Osteoblast (primary cell): ENCODE results near the gene NHP2. TPM values are rescaled to one million over a fixed set of nuclear protein-coding genes. Genes with fewer than 3 reads are reported as not detected.
A peak's percentile ranks its signal among the peaks of the same experiment; 100 is the strongest.

ENCODE experiments used
- DNase-seq: peaks from one replicate; pipeline ENCODE4 v3.0.0; 2011; ENCODE audit warnings: low spot score, mixed read lengths; ENCODE audit not compliant: insufficient read length; ENCODE audit errors: missing footprints
- H2AFZ ChIP-seq: 2 replicates; pipeline ENCODE4 v1.6.0; 2011; ENCODE audit warnings: mild to moderate bottlenecking, low read length
- H3K27ac ChIP-seq: 2 replicates; pipeline ENCODE4 v1.5.1; 2011; ENCODE audit warnings: mild to moderate bottlenecking, low read depth, low read length, moderate library complexity
- H3K27me3 ChIP-seq: 2 replicates; pipeline ENCODE4 v1.6.0; 2012; ENCODE audit warnings: mild to moderate bottlenecking, control low read depth, inconsistent platforms, low read length, moderate library complexity; ENCODE audit not compliant: insufficient read depth
- H3K36me3 ChIP-seq: 2 replicates; pipeline ENCODE4 v1.5.1; 2011; ENCODE audit warnings: mild to moderate bottlenecking, low read length, control low read depth, moderate library complexity; ENCODE audit not compliant: insufficient read depth
- H3K4me1 ChIP-seq: 2 replicates; pipeline ENCODE4 v1.5.1; 2011; ENCODE audit warnings: mild to moderate bottlenecking, low read length, control low read depth, moderate library complexity; ENCODE audit not compliant: insufficient read depth
- H3K4me2 ChIP-seq: 2 replicates; pipeline ENCODE4 v1.6.0; 2011; ENCODE audit warnings: mild to moderate bottlenecking, low read length; ENCODE audit not compliant: insufficient read depth
- H3K4me3 ChIP-seq: fragments of 200-600 bp; sonication (generic); 3 replicates; pipeline ENCODE4 v1.5.1; 2012; ENCODE audit warnings: mild to moderate bottlenecking, low read length, inconsistent platforms; ENCODE audit not compliant: insufficient read depth
- H3K79me2 ChIP-seq: 2 replicates; pipeline ENCODE4 v1.6.0; 2012; ENCODE audit warnings: mild to moderate bottlenecking, low read length, control low read depth, inconsistent platforms; ENCODE audit not compliant: insufficient read depth
- H3K9me3 ChIP-seq: 2 replicates; pipeline ENCODE4 v1.5.1; 2011; ENCODE audit warnings: low read depth, low read length, control low read depth
- H4K20me1 ChIP-seq: 2 replicates; pipeline ENCODE4 v1.6.0; 2012; ENCODE audit warnings: mild to moderate bottlenecking, low read length, control low read depth; ENCODE audit not compliant: insufficient read depth
- total RNA-seq: library from RNA; depleted of rRNA; stranded (reverse); fragments of >200 nt; gene quantifications from 2 replicates; pipeline ENCODE4 v1.2.3, GENCODE V29; 2012
- TF ChIP-seq, protein P1 (sequence below): IDR thresholded peaks from 2 replicates; pipeline ENCODE4 v1.5.1; 2011; ENCODE audit warnings: mild to moderate bottlenecking, low read depth, low read length, moderate library complexity; ENCODE audit errors: extremely low read depth

Gene NHP2
- total RNA-seq, 1 donor: 66.2 TPM

DNA sequence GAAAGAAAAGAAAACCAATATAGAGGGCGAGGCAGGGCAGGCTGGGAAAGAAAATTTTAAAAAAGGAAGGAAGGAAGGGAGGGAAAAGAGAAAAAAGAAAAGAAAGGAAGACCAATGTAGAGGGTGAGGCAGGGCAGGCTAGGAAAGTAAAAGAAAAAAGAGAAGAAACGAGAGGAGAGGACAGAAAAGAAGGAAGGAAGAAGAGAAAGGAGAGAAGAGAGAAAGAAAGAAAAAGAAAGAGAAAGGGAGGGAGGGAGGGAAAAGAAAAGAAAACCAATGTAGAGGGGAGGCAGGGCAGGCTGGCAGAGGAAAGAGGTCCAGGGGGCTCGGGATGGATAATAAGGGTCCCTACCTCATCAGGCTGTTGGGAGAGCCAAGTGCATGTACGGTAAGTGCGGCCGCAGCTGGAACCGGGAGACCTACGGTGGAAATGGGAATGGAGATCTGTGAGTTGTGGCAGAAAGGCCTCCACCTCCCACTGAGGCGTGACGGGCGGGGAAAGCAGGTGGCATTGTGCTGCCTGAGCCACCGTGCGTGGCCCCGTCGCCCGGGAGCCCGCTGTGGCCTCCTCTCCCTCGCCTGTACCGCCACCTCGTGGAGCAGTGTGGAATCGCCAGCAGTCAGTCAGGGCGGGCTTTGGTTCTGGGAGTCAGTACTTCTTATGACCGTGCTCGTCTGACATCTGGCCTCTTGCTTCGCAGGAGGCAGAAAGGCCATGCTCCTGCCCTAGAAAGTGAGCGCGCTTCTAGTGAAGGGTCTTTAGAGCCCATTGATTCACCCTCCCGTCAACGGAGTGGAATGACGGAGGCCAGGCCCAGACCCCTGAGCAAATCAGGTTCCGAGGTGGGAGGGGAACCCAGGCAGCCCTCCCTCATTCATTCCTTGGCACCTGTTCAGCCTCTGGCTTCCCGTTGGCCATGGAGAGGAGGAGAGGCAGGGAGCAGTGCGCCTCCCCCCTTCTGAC is 10.4 kb upstream of the NHP2 start:
- H3K79me2 ChIP-seq: no peaks in the 10 kb centered on the region
- H4K20me1 ChIP-seq: no peaks in the 10 kb centered on the region
- peak overlapping the region; percentile 59 for H2AFZ ChIP-seq
- H3K36me3 ChIP-seq: no peaks in the 10 kb centered on the region
- peak; percentile 98 for DNase-seq
- no peak overlapping the region for H3K4me3 ChIP-seq
- TF ChIP-seq, protein P1, sequence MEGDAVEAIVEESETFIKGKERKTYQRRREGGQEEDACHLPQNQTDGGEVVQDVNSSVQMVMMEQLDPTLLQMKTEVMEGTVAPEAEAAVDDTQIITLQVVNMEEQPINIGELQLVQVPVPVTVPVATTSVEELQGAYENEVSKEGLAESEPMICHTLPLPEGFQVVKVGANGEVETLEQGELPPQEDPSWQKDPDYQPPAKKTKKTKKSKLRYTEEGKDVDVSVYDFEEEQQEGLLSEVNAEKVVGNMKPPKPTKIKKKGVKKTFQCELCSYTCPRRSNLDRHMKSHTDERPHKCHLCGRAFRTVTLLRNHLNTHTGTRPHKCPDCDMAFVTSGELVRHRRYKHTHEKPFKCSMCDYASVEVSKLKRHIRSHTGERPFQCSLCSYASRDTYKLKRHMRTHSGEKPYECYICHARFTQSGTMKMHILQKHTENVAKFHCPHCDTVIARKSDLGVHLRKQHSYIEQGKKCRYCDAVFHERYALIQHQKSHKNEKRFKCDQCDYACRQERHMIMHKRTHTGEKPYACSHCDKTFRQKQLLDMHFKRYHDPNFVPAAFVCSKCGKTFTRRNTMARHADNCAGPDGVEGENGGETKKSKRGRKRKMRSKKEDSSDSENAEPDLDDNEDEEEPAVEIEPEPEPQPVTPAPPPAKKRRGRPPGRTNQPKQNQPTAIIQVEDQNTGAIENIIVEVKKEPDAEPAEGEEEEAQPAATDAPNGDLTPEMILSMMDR: peak; percentile 90
- H3K27ac ChIP-seq: no peak overlapping the region
- H3K27me3 ChIP-seq: peaks cover 44% of the 10 kb centered on the region
- peak overlapping the region; percentile 73 for H3K4me2 ChIP-seq
- no peaks in the 10 kb centered on the region for H3K9me3 ChIP-seq
- no peaks in the 10 kb centered on the region for H3K4me1 ChIP-seq

GRCh38 chr5:178162481-178162880 is 8.8 kb upstream of the NHP2 start:
- H3K79me2 ChIP-seq: no peaks in the 10 kb centered on the region

DNA sequence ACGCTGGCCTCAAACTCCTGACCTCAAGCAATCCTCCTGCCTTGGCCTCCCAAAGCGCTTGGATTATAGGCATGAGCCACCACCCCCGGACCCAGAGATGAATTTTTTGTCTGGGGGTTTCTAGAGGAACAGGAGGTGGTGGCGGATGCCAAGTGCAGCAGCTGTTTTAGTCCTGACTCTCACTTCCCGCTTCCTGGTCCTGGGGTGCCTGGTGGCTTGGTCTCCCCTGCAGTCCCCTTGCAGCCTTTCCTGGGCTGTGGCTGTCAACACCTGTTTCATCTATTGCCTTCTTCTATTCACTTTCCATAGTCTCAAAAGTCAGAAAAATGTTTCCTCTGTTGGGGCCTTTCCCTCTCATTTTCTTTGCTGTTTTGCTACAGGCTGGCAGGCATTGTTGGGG is 6.5 kb upstream of the NHP2 start:
- Histone ChIP-seq H3K4me3 (no peak overlapping the region), H3K27ac (no peak overlapping the region), H3K79me2 (no peaks in the 10 kb centered on the region), H3K9me3 (no peaks in the 10 kb centered on the region), H3K4me1 (no peaks in the 10 kb centered on the region), H3K36me3 (no peaks in the 10 kb centered on the region), H3K4me2 (no peak overlapping the region), H4K20me1 (no peaks in the 10 kb centered on the region), H3K27me3 (peaks cover 24% of the 10 kb centered on the region), H2AFZ (no peak overlapping the region)
- TF ChIP-seq, protein P1: no peak
- DNase-seq: no peak

More at GRCh38 chr5:178162481-178162880, 8.8 kb upstream of the NHP2 start:
- no peak overlapping the region for H3K4me2 ChIP-seq
- no peak for DNase-seq
- no peak overlapping the region for H3K4me3 ChIP-seq
- no peak overlapping the region for H2AFZ ChIP-seq
- H3K36me3 ChIP-seq: no peaks in the 10 kb centered on the region
- H3K4me1 ChIP-seq: no peaks in the 10 kb centered on the region
- TF ChIP-seq, protein P1: no peak
- no peak overlapping the region for H3K27ac ChIP-seq
- no peaks in the 10 kb centered on the region for H4K20me1 ChIP-seq
- peaks cover 40% of the 10 kb centered on the region for H3K27me3 ChIP-seq
- no peaks in the 10 kb centered on the region for H3K9me3 ChIP-seq

DNA sequence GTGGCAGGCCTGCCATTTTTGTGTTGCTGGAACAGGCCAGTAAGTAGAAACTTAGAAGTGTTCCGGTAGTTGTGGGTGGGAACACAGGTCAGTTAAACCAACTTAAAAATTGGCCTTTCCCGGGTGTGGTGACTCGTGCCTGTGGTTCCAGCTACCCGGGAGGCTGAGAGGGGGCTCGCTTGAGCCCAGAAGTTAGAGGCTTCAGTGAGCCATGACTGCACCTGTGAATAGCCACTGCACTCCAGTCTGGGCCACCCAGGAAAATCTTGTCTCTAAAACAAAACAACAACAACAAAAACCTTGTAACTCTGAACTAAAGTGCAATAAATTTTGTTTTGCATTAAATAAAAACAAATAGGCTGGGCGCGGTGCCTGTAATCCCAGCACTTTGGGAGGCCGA is 1.4 kb upstream of the NHP2 start:
- no peaks in the 10 kb centered on the region for H4K20me1 ChIP-seq
- no peaks in the 10 kb centered on the region for H3K27me3 ChIP-seq
- H3K4me1 ChIP-seq: peaks cover 8% of the 10 kb centered on the region
- peaks cover 17% of the 10 kb centered on the region for H3K36me3 ChIP-seq
- H3K79me2 ChIP-seq: peaks cover 12% of the 10 kb centered on the region
- no peak for DNase-seq
- TF ChIP-seq, protein P1: no peak
- no peak overlapping the region for H3K4me3 ChIP-seq
- no peaks in the 10 kb centered on the region for H3K9me3 ChIP-seq
- no peak overlapping the region for H2AFZ ChIP-seq
- H3K27ac ChIP-seq: no peak overlapping the region
- H3K4me2 ChIP-seq: no peak overlapping the region
